ENCODE measurements around the gene BTG3.

The BTG3 gene, protein sequence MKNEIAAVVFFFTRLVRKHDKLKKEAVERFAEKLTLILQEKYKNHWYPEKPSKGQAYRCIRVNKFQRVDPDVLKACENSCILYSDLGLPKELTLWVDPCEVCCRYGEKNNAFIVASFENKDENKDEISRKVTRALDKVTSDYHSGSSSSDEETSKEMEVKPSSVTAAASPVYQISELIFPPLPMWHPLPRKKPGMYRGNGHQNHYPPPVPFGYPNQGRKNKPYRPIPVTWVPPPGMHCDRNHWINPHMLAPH

GRCh38 chr21:17612565-17613241, at the start of gene BTG3:
TSS of gene BTG3 (minus strand) at chr21:17612901. CDS start at chr21:17609144, 3,757 bp downstream.
- no peaks in the 10 kb centered on the region for H3K9me3 ChIP-seq (ENCODE audit: control insufficient read depth, insufficient read depth, low read length)

GRCh38 chr21:17660862-17661261, 48.2 kb upstream of the BTG3 start:
- H3K27me3 ChIP-seq (ENCODE audit: control insufficient read depth, insufficient read depth, low read length) = no peaks in the 10 kb centered on the region
- H3K9me3 ChIP-seq (ENCODE audit: control insufficient read depth, insufficient read depth, low read length) = no peaks in the 10 kb centered on the region
- H3K4me1 ChIP-seq (ENCODE audit: control insufficient read depth, insufficient read depth, low read length) = peaks cover 2% of the 10 kb centered on the region
- no peaks in the 10 kb centered on the region for H3K36me3 ChIP-seq (ENCODE audit: control insufficient read depth, insufficient read depth, low read length)
- H3K9ac ChIP-seq (ENCODE audit: low read depth, low read length) = no peak overlapping the region
- no peak overlapping the region for H3K4me3 ChIP-seq (ENCODE audit: low read depth, low read length)

More at GRCh38 chr21:17612565-17613241, at the start of gene BTG3:
- H3K4me1 ChIP-seq (ENCODE audit: control insufficient read depth, insufficient read depth, low read length) = peaks cover 10% of the 10 kb centered on the region
- peak within 1 kb of the TSS; percentile 77 for H3K9ac ChIP-seq (ENCODE audit: low read depth, low read length)
- H3K36me3 ChIP-seq (ENCODE audit: control insufficient read depth, insufficient read depth, low read length) = no peaks in the 10 kb centered on the region
- peak within 1 kb of the TSS; percentile 94 for H3K4me3 ChIP-seq (ENCODE audit: low read depth, low read length)
- H3K27me3 ChIP-seq (ENCODE audit: control insufficient read depth, insufficient read depth, low read length) = peaks cover 12% of the 10 kb centered on the region

DNA sequence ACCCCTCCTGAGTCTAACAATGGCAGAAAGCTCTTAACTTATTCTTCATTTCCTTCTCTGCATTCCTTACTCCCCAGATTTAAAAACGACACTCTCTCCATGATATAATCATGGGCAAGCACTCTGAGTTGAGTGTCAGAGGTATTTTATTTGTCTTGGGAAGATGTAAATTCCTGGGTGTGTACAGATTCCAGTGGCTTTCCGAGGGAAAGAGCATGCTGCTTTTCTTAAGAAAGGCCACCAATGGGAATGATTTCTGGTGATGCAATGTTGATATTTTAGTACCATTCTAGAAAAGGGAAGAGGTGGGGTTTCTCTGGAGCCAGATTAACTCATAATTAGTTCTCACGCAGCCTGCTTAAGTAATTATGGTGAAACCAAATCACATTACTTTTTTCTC, 47.8 kb upstream of the BTG3 start:
- Histone ChIP-seq H3K9me3 (ENCODE audit: control insufficient read depth, insufficient read depth, low read length) (no peaks in the 10 kb centered on the region), H3K4me3 (ENCODE audit: low read depth, low read length) (no peak overlapping the region), H3K36me3 (ENCODE audit: control insufficient read depth, insufficient read depth, low read length) (no peaks in the 10 kb centered on the region), H3K27me3 (ENCODE audit: control insufficient read depth, insufficient read depth, low read length) (no peaks in the 10 kb centered on the region), H3K4me1 (ENCODE audit: control insufficient read depth, insufficient read depth, low read length) (peaks cover 2% of the 10 kb centered on the region), H3K9ac (ENCODE audit: low read depth, low read length) (no peak overlapping the region)

GRCh38 chr21:17658931-17659330, 46.2 kb upstream of the BTG3 start:
- no peak overlapping the region for H3K9ac ChIP-seq (ENCODE audit: low read depth, low read length)
- H3K27me3 ChIP-seq (ENCODE audit: control insufficient read depth, insufficient read depth, low read length) = no peaks in the 10 kb centered on the region
- H3K36me3 ChIP-seq (ENCODE audit: control insufficient read depth, insufficient read depth, low read length) = no peaks in the 10 kb centered on the region
- no peaks in the 10 kb centered on the region for H3K9me3 ChIP-seq (ENCODE audit: control insufficient read depth, insufficient read depth, low read length)
- H3K4me1 ChIP-seq (ENCODE audit: control insufficient read depth, insufficient read depth, low read length) = peaks cover 2% of the 10 kb centered on the region
- no peak overlapping the region for H3K4me3 ChIP-seq (ENCODE audit: low read depth, low read length)

GRCh38 chr21:17651526-17651925, 38.8 kb upstream of the BTG3 start:
- H3K27me3 ChIP-seq (ENCODE audit: control insufficient read depth, insufficient read depth, low read length) = no peaks in the 10 kb centered on the region

DNA sequence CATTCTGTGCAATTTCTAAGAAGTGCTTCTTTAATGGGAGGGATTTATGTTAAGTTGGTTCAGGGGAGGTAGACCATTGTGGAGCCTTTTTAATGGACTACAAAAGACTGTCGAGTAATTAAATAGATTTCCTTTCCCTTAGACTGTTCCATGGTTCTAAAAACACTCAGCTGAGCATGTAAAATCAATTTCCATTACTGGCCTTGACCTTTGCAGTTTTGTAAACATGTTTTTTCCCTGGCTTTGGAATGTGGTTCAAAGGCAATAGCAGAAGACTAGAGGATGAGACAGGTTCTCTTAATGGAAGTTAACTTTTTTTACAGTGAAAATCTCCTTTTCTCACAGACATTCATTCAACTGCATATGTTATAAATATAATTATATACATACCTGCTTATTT, 37.6 kb upstream of the BTG3 start:
- no peaks in the 10 kb centered on the region for H3K4me1 ChIP-seq (ENCODE audit: control insufficient read depth, insufficient read depth, low read length)
- no peaks in the 10 kb centered on the region for H3K36me3 ChIP-seq (ENCODE audit: control insufficient read depth, insufficient read depth, low read length)
- H3K4me3 ChIP-seq (ENCODE audit: low read depth, low read length) = no peak overlapping the region

More at GRCh38 chr21:17651526-17651925, 38.8 kb upstream of the BTG3 start:
- no peaks in the 10 kb centered on the region for H3K36me3 ChIP-seq (ENCODE audit: control insufficient read depth, insufficient read depth, low read length)
- H3K4me3 ChIP-seq (ENCODE audit: low read depth, low read length) = no peak overlapping the region
- no peaks in the 10 kb centered on the region for H3K9me3 ChIP-seq (ENCODE audit: control insufficient read depth, insufficient read depth, low read length)
- H3K9ac ChIP-seq (ENCODE audit: low read depth, low read length) = no peak overlapping the region
- H3K4me1 ChIP-seq (ENCODE audit: control insufficient read depth, insufficient read depth, low read length) = no peaks in the 10 kb centered on the region

DNA sequence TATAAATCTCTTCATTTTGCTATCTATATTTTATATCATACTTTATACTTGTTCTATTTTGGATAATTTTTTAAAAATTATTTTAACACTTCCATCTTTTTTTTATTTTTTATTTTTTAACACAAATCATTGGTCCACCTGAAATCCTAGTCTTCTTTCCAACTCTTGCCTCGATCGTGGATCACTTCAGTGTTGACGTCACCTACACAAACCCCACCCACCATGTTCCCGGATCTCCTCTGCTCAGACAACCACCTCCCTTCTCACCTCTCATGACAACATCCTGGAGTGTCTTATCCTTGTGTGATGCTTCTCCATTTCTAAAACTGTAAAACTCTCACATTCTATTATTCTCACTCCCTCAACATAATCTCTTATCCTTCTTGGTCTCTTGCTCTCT, 34.1 kb upstream of the BTG3 start:
- Histone ChIP-seq H3K9me3 (ENCODE audit: control insufficient read depth, insufficient read depth, low read length) (no peaks in the 10 kb centered on the region), H3K4me1 (ENCODE audit: control insufficient read depth, insufficient read depth, low read length) (no peaks in the 10 kb centered on the region), H3K36me3 (ENCODE audit: control insufficient read depth, insufficient read depth, low read length) (no peaks in the 10 kb centered on the region), H3K27me3 (ENCODE audit: control insufficient read depth, insufficient read depth, low read length) (no peaks in the 10 kb centered on the region), H3K4me3 (ENCODE audit: low read depth, low read length) (no peak overlapping the region), H3K9ac (ENCODE audit: low read depth, low read length) (no peak overlapping the region)

More for the DNA sequence above, 37.6 kb upstream of the BTG3 start:
- Histone ChIP-seq H3K27me3 (ENCODE audit: control insufficient read depth, insufficient read depth, low read length) (no peaks in the 10 kb centered on the region), H3K9ac (ENCODE audit: low read depth, low read length) (no peak overlapping the region), H3K9me3 (ENCODE audit: control insufficient read depth, insufficient read depth, low read length) (no peaks in the 10 kb centered on the region)

DNA sequence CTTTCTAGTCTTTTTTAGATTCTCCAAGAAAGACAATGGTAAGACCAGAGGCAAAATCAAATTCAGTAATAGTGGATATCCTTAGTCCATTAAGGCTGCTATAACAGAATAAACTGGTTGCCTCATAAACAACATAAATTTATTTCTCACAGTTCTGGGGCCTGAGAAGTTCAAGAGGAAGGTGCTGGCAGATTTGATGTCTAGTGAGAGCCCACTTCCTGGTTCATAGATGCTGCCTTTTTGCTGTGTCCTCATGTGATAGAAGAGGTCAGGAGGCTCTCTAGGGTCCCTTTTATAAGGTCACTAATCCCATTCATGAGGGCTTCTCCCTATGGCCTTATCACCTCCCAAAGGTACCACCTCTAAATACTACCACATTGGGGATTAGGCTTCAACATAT, 31.5 kb upstream of the BTG3 start:
- H3K4me3 ChIP-seq (ENCODE audit: low read depth, low read length) = no peak overlapping the region
- no peaks in the 10 kb centered on the region for H3K9me3 ChIP-seq (ENCODE audit: control insufficient read depth, insufficient read depth, low read length)
- no peak overlapping the region for H3K9ac ChIP-seq (ENCODE audit: low read depth, low read length)

GRCh38 chr21:17640821-17641220, 28.1 kb upstream of the BTG3 start:
- Histone ChIP-seq H3K9ac (ENCODE audit: low read depth, low read length) (no peak overlapping the region), H3K27me3 (ENCODE audit: control insufficient read depth, insufficient read depth, low read length) (no peaks in the 10 kb centered on the region), H3K4me3 (ENCODE audit: low read depth, low read length) (no peak overlapping the region), H3K36me3 (ENCODE audit: control insufficient read depth, insufficient read depth, low read length) (no peaks in the 10 kb centered on the region), H3K4me1 (ENCODE audit: control insufficient read depth, insufficient read depth, low read length) (no peaks in the 10 kb centered on the region), H3K9me3 (ENCODE audit: control insufficient read depth, insufficient read depth, low read length) (no peaks in the 10 kb centered on the region)

More for the DNA sequence above, 31.5 kb upstream of the BTG3 start:
- Histone ChIP-seq H3K36me3 (ENCODE audit: control insufficient read depth, insufficient read depth, low read length) (no peaks in the 10 kb centered on the region), H3K4me1 (ENCODE audit: control insufficient read depth, insufficient read depth, low read length) (no peaks in the 10 kb centered on the region), H3K27me3 (ENCODE audit: control insufficient read depth, insufficient read depth, low read length) (no peaks in the 10 kb centered on the region)

DNA sequence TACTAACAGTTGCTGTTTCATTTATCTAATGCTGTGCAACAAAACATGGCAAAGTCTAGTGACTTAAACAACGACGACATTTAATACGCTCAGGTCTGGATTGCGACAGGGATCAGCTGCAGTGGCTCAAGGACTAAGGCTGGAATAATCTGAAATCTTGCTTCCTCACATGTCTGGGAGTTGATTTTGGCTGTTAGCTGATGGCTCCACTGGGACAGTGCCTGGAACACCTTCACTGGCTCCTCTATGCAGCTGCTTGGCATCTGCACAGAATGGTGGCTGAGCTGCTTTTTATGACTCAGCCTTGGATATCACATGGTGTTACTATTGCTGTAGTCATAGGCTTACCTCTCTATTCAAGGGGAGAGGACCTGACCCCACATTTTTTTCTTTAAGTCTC, 24.0 kb upstream of the BTG3 start:
- Histone ChIP-seq H3K36me3 (ENCODE audit: control insufficient read depth, insufficient read depth, low read length) (no peaks in the 10 kb centered on the region), H3K27me3 (ENCODE audit: control insufficient read depth, insufficient read depth, low read length) (no peaks in the 10 kb centered on the region), H3K9me3 (ENCODE audit: control insufficient read depth, insufficient read depth, low read length) (no peaks in the 10 kb centered on the region), H3K9ac (ENCODE audit: low read depth, low read length) (no peak overlapping the region), H3K4me3 (ENCODE audit: low read depth, low read length) (no peak overlapping the region), H3K4me1 (ENCODE audit: control insufficient read depth, insufficient read depth, low read length) (no peaks in the 10 kb centered on the region)

- no peaks in the 10 kb centered on the region for H3K4me1 ChIP-seq (ENCODE audit: control insufficient read depth, insufficient read depth, low read length)
- no peaks in the 10 kb centered on the region for H3K9me3 ChIP-seq (ENCODE audit: control insufficient read depth, insufficient read depth, low read length)
- no peaks in the 10 kb centered on the region for H3K27me3 ChIP-seq (ENCODE audit: control insufficient read depth, insufficient read depth, low read length)
- no peak overlapping the region for H3K4me3 ChIP-seq (ENCODE audit: low read depth, low read length)
- H3K9ac ChIP-seq (ENCODE audit: low read depth, low read length) = no peak overlapping the region
- no peaks in the 10 kb centered on the region for H3K36me3 ChIP-seq (ENCODE audit: control insufficient read depth, insufficient read depth, low read length)
Measured at GRCh38 chr21:17631195-17631594, 18.5 kb upstream of the BTG3 start.

DNA sequence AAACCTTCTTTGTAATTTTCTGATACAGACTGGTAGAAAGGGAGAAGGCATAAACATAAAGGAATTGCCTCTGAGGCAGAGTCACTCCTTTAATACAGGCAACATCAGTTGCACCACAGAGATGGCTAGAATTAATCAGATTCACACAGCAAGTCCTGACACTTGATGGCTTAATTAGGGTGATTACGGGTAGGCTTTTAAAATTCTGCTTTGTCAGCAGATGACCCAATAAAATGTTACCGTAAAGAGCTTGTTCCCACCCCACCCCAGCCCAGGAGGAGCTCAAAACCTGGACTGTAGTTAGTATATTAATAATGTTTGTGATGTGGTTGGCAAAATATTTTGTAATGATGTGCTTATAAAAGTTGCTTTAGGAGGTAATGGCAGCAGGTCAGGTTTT, 9.3 kb upstream of the BTG3 start:
- H3K9me3 ChIP-seq (ENCODE audit: control insufficient read depth, insufficient read depth, low read length) = no peaks in the 10 kb centered on the region
- no peak overlapping the region for H3K4me3 ChIP-seq (ENCODE audit: low read depth, low read length)
- no peak overlapping the region for H3K9ac ChIP-seq (ENCODE audit: low read depth, low read length)
- H3K27me3 ChIP-seq (ENCODE audit: control insufficient read depth, insufficient read depth, low read length) = no peaks in the 10 kb centered on the region
- H3K4me1 ChIP-seq (ENCODE audit: control insufficient read depth, insufficient read depth, low read length) = no peaks in the 10 kb centered on the region
- no peaks in the 10 kb centered on the region for H3K36me3 ChIP-seq (ENCODE audit: control insufficient read depth, insufficient read depth, low read length)

Measured in iPS-15b (cell line).